ENCODE measurements around the gene ARHGAP18.

DNA sequence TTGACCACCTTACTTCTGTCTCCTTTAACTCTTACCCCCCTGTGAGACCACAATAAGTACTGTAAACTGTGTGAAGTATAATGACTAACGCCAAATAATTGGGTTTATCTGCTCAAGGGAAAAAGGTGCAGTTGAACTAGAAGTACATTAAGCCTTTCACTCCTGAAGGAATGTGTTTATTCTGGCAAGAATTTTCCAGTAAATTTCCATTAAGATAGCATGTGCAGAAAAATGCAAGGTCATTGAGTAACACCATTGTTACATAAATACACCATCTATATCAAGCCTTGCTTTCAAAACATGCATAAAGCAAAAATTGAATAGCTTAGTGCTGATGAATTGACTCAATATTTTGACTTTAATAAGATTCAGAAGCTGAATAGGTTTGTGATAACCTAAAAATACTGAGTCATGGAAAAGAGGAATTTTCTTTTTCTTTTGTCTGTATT, 65.4 kb downstream of the ARHGAP18 start:
- TF ChIP-seq, protein P1, sequence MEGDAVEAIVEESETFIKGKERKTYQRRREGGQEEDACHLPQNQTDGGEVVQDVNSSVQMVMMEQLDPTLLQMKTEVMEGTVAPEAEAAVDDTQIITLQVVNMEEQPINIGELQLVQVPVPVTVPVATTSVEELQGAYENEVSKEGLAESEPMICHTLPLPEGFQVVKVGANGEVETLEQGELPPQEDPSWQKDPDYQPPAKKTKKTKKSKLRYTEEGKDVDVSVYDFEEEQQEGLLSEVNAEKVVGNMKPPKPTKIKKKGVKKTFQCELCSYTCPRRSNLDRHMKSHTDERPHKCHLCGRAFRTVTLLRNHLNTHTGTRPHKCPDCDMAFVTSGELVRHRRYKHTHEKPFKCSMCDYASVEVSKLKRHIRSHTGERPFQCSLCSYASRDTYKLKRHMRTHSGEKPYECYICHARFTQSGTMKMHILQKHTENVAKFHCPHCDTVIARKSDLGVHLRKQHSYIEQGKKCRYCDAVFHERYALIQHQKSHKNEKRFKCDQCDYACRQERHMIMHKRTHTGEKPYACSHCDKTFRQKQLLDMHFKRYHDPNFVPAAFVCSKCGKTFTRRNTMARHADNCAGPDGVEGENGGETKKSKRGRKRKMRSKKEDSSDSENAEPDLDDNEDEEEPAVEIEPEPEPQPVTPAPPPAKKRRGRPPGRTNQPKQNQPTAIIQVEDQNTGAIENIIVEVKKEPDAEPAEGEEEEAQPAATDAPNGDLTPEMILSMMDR (IDR thresholded peaks at IDR 0.05; ENCODE audit: low read depth, low read length, poor library complexity, severe bottlenecking), result no peak
- no peak for TF ChIP-seq EZH2phosphoT487 (IDR thresholded peaks at IDR 0.05; ENCODE audit: borderline replicate concordance, low read length)
